VCaP (cell line): ENCODE measurements around the gene TGM2.

Experiments
- H3K27ac ChIP-seq: fragments of 450-650 bp; 2 replicates; pipeline ENCODE4 v1.5.1; 2017
- CTCF ChIP-seq: fragments of 450-650 bp; conservative IDR thresholded peaks from 2 replicates; pipeline ENCODE4 v1.5.1; 2017; ENCODE audit warnings: mild to moderate bottlenecking, moderate library complexity

TGM2 gene

GRCh38 chr20:38112261-38112929 lies 52.7 kb downstream of the TGM2 start:
- no peak for TF ChIP-seq CTCF
- peak overlapping the region; percentile 98; the same call in 1 of the 2 replicates for H3K27ac ChIP-seq

GRCh38 chr20:38111366-38112232 lies 53.5 kb downstream of the TGM2 start:
- H3K27ac ChIP-seq, result peak overlapping the region; percentile 98

GRCh38 chr20:38110525-38111178 lies 54.4 kb downstream of the TGM2 start:
- H3K27ac ChIP-seq, result peak overlapping the region; percentile 98

More at GRCh38 chr20:38111366-38112232, 53.5 kb downstream of the TGM2 start:
- TF ChIP-seq CTCF, result no peak

GRCh38 chr20:38109591-38110524 lies 55.2 kb downstream of the TGM2 start:
- no peak for TF ChIP-seq CTCF
- H3K27ac ChIP-seq, result peak overlapping the region; percentile 98

More at GRCh38 chr20:38110525-38111178, 54.4 kb downstream of the TGM2 start:
- no peak for TF ChIP-seq CTCF

GRCh38 chr20:38108986-38109541 lies 56.0 kb downstream of the TGM2 start:
- no peak for TF ChIP-seq CTCF
- peak overlapping the region; percentile 98 for H3K27ac ChIP-seq

GRCh38 chr20:38108438-38108985 lies 56.6 kb downstream of the TGM2 start:
- peak overlapping the region; percentile 98 for H3K27ac ChIP-seq

GRCh38 chr20:38107916-38108315 lies 57.2 kb downstream of the TGM2 start:
- H3K27ac ChIP-seq, result peak overlapping the region; percentile 98

More at GRCh38 chr20:38108438-38108985, 56.6 kb downstream of the TGM2 start:
- no peak for TF ChIP-seq CTCF

GRCh38 chr20:38107386-38107785 lies 57.7 kb downstream of the TGM2 start:
- peak overlapping the region; percentile 98 for H3K27ac ChIP-seq
